ENCODE results near the gene SMAD6. TPM values are rescaled to one million over a fixed set of nuclear protein-coding genes. Genes with fewer than 3 reads are reported as not detected.
"Not testable (repeated sequence)": the region's sequence is repeated elsewhere in the genome, so short reads cannot be mapped to it uniquely, and the experiment has no call there.

The SMAD6 gene
- total RNA-seq, 1 experiment from 2014 or later, result 6.6 TPM

DNA sequence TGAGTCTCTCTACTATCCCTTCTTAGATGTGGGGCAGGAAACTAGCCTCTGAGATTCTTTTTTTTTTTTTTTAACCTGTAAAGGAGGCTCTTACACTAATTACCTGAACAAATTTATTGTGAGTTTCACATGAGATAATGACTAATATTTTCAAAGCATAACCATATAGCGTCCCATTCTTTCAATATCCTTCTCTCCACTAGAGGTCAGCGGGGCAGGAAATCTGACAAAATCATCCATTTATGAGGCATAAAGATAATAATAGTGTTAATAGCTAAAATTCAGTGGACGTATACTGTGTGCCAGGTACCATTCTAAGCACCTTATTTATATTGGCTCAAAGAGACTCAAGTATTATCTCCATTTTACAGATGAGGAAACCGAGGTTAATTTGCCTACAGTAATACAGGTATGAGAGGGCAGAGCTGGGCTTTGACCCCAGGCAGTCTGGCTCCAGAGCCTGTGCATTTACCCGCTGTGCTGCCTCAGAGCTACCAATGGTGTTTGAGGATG lies 16.3 kb upstream of the SMAD6 start:
- TF ChIP-seq SIN3A (IDR thresholded peaks at IDR 0.05; ENCODE audit: low read depth), result no peak
- no peak for TF ChIP-seq ELF1 (IDR thresholded peaks at IDR 0.05; ENCODE audit: borderline replicate concordance, low read depth)
- TF ChIP-seq EGR1 (IDR thresholded peaks at IDR 0.05; ENCODE audit: low read depth), result no peak
- TF ChIP-seq POLR2A (IDR thresholded peaks at IDR 0.05; ENCODE audit: borderline replicate concordance, extremely low read depth, insufficient read depth, insufficient read length), result no peak
- TF ChIP-seq ZFX (IDR thresholded peaks at IDR 0.05), result no peak
- TF ChIP-seq, protein P1, sequence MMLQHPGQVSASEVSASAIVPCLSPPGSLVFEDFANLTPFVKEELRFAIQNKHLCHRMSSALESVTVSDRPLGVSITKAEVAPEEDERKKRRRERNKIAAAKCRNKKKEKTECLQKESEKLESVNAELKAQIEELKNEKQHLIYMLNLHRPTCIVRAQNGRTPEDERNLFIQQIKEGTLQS (IDR thresholded peaks at IDR 0.05), result no peak
- TF ChIP-seq, protein P2, sequence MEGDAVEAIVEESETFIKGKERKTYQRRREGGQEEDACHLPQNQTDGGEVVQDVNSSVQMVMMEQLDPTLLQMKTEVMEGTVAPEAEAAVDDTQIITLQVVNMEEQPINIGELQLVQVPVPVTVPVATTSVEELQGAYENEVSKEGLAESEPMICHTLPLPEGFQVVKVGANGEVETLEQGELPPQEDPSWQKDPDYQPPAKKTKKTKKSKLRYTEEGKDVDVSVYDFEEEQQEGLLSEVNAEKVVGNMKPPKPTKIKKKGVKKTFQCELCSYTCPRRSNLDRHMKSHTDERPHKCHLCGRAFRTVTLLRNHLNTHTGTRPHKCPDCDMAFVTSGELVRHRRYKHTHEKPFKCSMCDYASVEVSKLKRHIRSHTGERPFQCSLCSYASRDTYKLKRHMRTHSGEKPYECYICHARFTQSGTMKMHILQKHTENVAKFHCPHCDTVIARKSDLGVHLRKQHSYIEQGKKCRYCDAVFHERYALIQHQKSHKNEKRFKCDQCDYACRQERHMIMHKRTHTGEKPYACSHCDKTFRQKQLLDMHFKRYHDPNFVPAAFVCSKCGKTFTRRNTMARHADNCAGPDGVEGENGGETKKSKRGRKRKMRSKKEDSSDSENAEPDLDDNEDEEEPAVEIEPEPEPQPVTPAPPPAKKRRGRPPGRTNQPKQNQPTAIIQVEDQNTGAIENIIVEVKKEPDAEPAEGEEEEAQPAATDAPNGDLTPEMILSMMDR (IDR thresholded peaks at IDR 0.05 in 2 of 3, conservative IDR thresholded peaks at IDR 0.05 in 1 of 3; ENCODE audit: borderline replicate concordance in 1 of 3, insufficient read depth in 1 of 3, low read depth in 2 of 3, low read length in 2 of 3), result peak; percentile 54 to 67 (median 63); a peak in 5 of 6 replicates
- TF ChIP-seq YY1 (IDR thresholded peaks at IDR 0.05; ENCODE audit: extremely low read depth, insufficient replicate concordance, low read depth, low read length), result no peak
- TF ChIP-seq TCF7L2 (IDR thresholded peaks at IDR 0.05; ENCODE audit: borderline replicate concordance, extremely low read depth, insufficient read depth, insufficient read length), result no peak
- TF ChIP-seq ZNF274 (IDR thresholded peaks at IDR 0.05; ENCODE audit: low read depth, low read length), result no peak
- no peak for TF ChIP-seq EZH2 (IDR thresholded peaks at IDR 0.05)
- TF ChIP-seq, protein P3, sequence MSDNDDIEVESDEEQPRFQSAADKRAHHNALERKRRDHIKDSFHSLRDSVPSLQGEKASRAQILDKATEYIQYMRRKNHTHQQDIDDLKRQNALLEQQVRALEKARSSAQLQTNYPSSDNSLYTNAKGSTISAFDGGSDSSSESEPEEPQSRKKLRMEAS (IDR thresholded peaks at IDR 0.05), result no peak
- TF ChIP-seq JUND (IDR thresholded peaks at IDR 0.05), result no peak
- peak; percentile 50 for TF ChIP-seq RAD21 (IDR thresholded peaks at IDR 0.05; ENCODE audit: low read depth)
- TF ChIP-seq, protein P4, sequence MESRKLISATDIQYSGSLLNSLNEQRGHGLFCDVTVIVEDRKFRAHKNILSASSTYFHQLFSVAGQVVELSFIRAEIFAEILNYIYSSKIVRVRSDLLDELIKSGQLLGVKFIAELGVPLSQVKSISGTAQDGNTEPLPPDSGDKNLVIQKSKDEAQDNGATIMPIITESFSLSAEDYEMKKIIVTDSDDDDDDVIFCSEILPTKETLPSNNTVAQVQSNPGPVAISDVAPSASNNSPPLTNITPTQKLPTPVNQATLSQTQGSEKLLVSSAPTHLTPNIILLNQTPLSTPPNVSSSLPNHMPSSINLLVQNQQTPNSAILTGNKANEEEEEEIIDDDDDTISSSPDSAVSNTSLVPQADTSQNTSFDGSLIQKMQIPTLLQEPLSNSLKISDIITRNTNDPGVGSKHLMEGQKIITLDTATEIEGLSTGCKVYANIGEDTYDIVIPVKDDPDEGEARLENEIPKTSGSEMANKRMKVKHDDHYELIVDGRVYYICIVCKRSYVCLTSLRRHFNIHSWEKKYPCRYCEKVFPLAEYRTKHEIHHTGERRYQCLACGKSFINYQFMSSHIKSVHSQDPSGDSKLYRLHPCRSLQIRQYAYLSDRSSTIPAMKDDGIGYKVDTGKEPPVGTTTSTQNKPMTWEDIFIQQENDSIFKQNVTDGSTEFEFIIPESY (IDR thresholded peaks at IDR 0.05; ENCODE audit: extremely low read depth, insufficient replicate concordance, low read length), result no peak
- RAD21 ChIA-PET (ENCODE audit: low non-redundant PET in 1 of 2, low total read pairs in 2 of 2, uncharacterized antibody in 2 of 2, unreplicated experiment in 2 of 2), result interaction anchor here in 1 of 2 experiments (0.7 to 1.3 kb wide), 3 partner anchors 66 to 166 kb away, joined by 3 to 5 read pairs (median 4); no protein-coding TSS in a partner anchor
- intact Hi-C loops (cut with micrococcal nuclease), result no loop called here
- Histone ChIP-seq H3K4me3 (replicated peaks in 1 of 2; ENCODE audit: low read depth in 1 of 2, low read length in 2 of 2) (no peak overlapping the region), H3K4me1 (ENCODE audit: control insufficient read depth in 1 of 2, insufficient read depth in 2 of 2, low read length in 2 of 2) (peaks cover 0 to 22% of the 10 kb centered on the region in 2 experiments; a peak in 2 of 4 replicates), H2AFZ (ENCODE audit: low read depth, low read length, poor library complexity, severe bottlenecking) (peak overlapping the region; percentile 69), H3K9ac (ENCODE audit: low read length) (no peak overlapping the region), H3K27me3 (ENCODE audit: insufficient read depth, low read length) (no peaks in the 10 kb centered on the region), H3K9me2 (ENCODE audit: insufficient read depth) (no peaks in the 10 kb centered on the region), H3K79me2 (ENCODE audit: insufficient read depth, low read length) (no peaks in the 10 kb centered on the region), H3K27ac (ENCODE audit: low read depth, low read length) (no peak overlapping the region), H4K20me1 (ENCODE audit: insufficient read depth) (no peaks in the 10 kb centered on the region), H3K4me2 (ENCODE audit: low read length) (no peak overlapping the region), H3K9me3 (ENCODE audit: control insufficient read depth in 1 of 2, insufficient read depth in 1 of 2, low read depth in 1 of 2, low read length in 2 of 2) (peaks cover 0 to 4% of the 10 kb centered on the region in 2 experiments; a peak in 1 of 4 replicates), H3K36me3 (ENCODE audit: control insufficient read depth in 1 of 2, insufficient read depth in 2 of 2, low read length in 2 of 2) (no peaks in the 10 kb centered on the region)
- CTCF ChIA-PET, result interaction anchor here (0.7 to 2.3 kb wide), 10 partner anchors 9 to 166 kb away, joined by 3 to 11 read pairs (median 3); no protein-coding TSS in a partner anchor
- BruUV-seq (replicated peaks), result no TSS peak
- POLR2A ChIA-PET, result no interaction called here
- ATAC-seq, result peak; percentile 75
- DNase-seq (ENCODE audit: low read depth, low spot score), result no peak

DNA sequence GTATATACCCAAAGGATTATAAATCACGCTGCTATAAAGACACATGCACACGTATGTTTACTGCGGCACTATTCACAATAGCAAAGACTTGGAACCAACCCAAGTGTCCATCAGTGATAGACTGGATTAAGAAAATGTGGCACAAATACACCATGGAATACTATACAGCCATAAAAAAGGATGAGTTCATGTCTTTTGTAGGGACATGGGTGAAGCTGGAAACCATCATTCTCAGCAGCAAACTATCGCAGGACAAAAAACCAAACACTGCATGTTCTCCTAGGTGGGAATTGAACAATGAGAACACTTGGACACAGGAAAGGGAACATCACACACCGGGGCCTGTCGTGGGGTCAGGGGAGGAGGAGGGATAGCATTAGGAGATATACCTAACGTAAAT lies 11.1 kb upstream of the SMAD6 start:
- H3K27ac ChIP-seq (ENCODE audit: low read depth, low read length); H3K9me2 ChIP-seq (ENCODE audit: insufficient read depth); H3K4me1 ChIP-seq (ENCODE audit: control insufficient read depth in 1 of 2, insufficient read depth in 2 of 2, low read length in 2 of 2); RAD21 ChIA-PET (ENCODE audit: low non-redundant PET in 1 of 2, low total read pairs in 2 of 2, uncharacterized antibody in 2 of 2, unreplicated experiment in 2 of 2); BruUV-seq (replicated peaks); H3K9ac ChIP-seq (ENCODE audit: low read length); H3K4me2 ChIP-seq (ENCODE audit: low read length); H2AFZ ChIP-seq (ENCODE audit: low read depth, low read length, poor library complexity, severe bottlenecking); CTCF ChIA-PET; intact Hi-C loops (cut with micrococcal nuclease); H4K20me1 ChIP-seq (ENCODE audit: insufficient read depth); H3K79me2 ChIP-seq (ENCODE audit: insufficient read depth, low read length); H3K27me3 ChIP-seq (ENCODE audit: insufficient read depth, low read length); H3K4me3 ChIP-seq (replicated peaks in 1 of 2; ENCODE audit: low read depth in 1 of 2, low read length in 2 of 2); H3K9me3 ChIP-seq (ENCODE audit: control insufficient read depth in 1 of 2, insufficient read depth in 1 of 2, low read depth in 1 of 2, low read length in 2 of 2); H3K36me3 ChIP-seq (ENCODE audit: control insufficient read depth in 1 of 2, insufficient read depth in 2 of 2, low read length in 2 of 2); DNase-seq (ENCODE audit: low read depth, low spot score); ATAC-seq; POLR2A ChIA-PET: not testable (repeated sequence)

Measured in HCT116 (cell line).